Calu3 (cell line): ENCODE results near the gene FLYWCH1. TPM values are rescaled to one million over a fixed set of nuclear protein-coding genes. Genes with fewer than 3 reads are reported as not detected.

ENCODE experiments used
- BruUV-seq: library from RNA; stranded (reverse); fragments of 400-500 nt; replicated peaks from 2 replicates; lab custom pipeline; 2021; lab: Mats Ljungman, UMichigan
- CTCF ChIA-PET: fragments of 300-600 bp; sonication (Branson Sonifier 250); formaldehyde crosslinking; loops from one replicate; lab custom pipeline; 2022; ENCODE audit warnings: antibody characterized with exemption; lab: Charles Lee
- DNase-seq: peaks from one replicate; pipeline ENCODE4 v3.0.0; 2022
- H3K27ac Mint-ChIP-seq: one replicate; pipeline ENCODE4 v1.8.0; 2022; ENCODE audit warnings: mixed read lengths; ENCODE audit not compliant: unreplicated experiment
- H3K27me3 Mint-ChIP-seq: one replicate; pipeline ENCODE4 v1.8.0; 2022; ENCODE audit warnings: mixed read lengths; ENCODE audit not compliant: unreplicated experiment
- H3K36me3 Mint-ChIP-seq: one replicate; pipeline ENCODE4 v1.8.0; 2022; ENCODE audit warnings: mild to moderate bottlenecking, moderate library complexity, mixed read lengths; ENCODE audit not compliant: insufficient read depth, unreplicated experiment
- H3K4me1 Mint-ChIP-seq: one replicate; pipeline ENCODE4 v1.8.0; 2022; ENCODE audit warnings: mild to moderate bottlenecking, low read depth, mixed read lengths; ENCODE audit not compliant: unreplicated experiment
- H3K4me3 Mint-ChIP-seq: one replicate; pipeline ENCODE4 v1.8.0; 2022; ENCODE audit warnings: mild to moderate bottlenecking, low read depth, moderate library complexity, mixed read lengths; ENCODE audit not compliant: unreplicated experiment
- H3K9me3 Mint-ChIP-seq: one replicate; pipeline ENCODE4 v1.8.0; 2022; ENCODE audit warnings: low read depth, mixed read lengths; ENCODE audit not compliant: unreplicated experiment
- intact Hi-C: fragments of 100-400 bp; cut with micrococcal nuclease; formaldehyde crosslinking; loops from one replicate; pipeline ENCODE4 v1.10.0; 2022; ENCODE audit not compliant: unreplicated experiment
- total RNA-seq: library from RNA; stranded (reverse); gene quantifications from 2 replicates; pipeline ENCODE4 v1.2.3, GENCODE V29; 2022
- TF ChIP-seq, protein P1 (sequence below): fragments of 200-600 bp; IDR thresholded peaks from one replicate; pipeline ENCODE4 v1.8.0; 2022; ENCODE audit warnings: antibody characterized with exemption; ENCODE audit not compliant: unreplicated experiment

The FLYWCH1 gene
- total RNA-seq, 1 experiment from 2014 or later = 34.8 TPM

DNA sequence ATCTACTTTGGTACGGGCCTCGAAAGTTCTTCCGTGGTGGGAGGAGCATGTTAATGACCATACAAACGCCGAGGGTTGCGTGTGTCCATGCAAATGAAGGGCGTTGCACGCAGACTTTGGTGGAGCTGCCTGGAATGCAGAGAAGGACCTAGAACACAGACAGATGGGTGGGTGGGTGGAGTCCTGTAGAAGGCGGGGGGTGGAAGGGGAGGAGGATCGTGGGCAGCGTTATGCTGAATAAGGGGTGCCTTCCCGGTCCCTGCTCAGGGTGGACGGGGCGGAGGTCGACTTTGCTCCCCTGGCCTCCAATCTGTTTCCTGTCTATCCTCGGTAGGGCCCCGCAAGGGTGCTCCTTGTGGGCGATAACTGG lies 56.6 kb downstream of the FLYWCH1 start:
- DNase-seq = no peak
- TF ChIP-seq, protein P1, sequence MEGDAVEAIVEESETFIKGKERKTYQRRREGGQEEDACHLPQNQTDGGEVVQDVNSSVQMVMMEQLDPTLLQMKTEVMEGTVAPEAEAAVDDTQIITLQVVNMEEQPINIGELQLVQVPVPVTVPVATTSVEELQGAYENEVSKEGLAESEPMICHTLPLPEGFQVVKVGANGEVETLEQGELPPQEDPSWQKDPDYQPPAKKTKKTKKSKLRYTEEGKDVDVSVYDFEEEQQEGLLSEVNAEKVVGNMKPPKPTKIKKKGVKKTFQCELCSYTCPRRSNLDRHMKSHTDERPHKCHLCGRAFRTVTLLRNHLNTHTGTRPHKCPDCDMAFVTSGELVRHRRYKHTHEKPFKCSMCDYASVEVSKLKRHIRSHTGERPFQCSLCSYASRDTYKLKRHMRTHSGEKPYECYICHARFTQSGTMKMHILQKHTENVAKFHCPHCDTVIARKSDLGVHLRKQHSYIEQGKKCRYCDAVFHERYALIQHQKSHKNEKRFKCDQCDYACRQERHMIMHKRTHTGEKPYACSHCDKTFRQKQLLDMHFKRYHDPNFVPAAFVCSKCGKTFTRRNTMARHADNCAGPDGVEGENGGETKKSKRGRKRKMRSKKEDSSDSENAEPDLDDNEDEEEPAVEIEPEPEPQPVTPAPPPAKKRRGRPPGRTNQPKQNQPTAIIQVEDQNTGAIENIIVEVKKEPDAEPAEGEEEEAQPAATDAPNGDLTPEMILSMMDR = no peak
- H3K4me1 Mint-ChIP-seq = peaks cover 34% of the 10 kb centered on the region
- CTCF ChIA-PET = no interaction called here
- H3K27ac Mint-ChIP-seq = peak overlapping the region; percentile 21
- H3K9me3 Mint-ChIP-seq = no peaks in the 10 kb centered on the region
- H3K36me3 Mint-ChIP-seq = peaks cover 74% of the 10 kb centered on the region
- BruUV-seq = no TSS peak
- peak overlapping the region; percentile 83 for H3K4me3 Mint-ChIP-seq
- peaks cover 41% of the 10 kb centered on the region for H3K27me3 Mint-ChIP-seq
- intact Hi-C loops = no loop called here

DNA sequence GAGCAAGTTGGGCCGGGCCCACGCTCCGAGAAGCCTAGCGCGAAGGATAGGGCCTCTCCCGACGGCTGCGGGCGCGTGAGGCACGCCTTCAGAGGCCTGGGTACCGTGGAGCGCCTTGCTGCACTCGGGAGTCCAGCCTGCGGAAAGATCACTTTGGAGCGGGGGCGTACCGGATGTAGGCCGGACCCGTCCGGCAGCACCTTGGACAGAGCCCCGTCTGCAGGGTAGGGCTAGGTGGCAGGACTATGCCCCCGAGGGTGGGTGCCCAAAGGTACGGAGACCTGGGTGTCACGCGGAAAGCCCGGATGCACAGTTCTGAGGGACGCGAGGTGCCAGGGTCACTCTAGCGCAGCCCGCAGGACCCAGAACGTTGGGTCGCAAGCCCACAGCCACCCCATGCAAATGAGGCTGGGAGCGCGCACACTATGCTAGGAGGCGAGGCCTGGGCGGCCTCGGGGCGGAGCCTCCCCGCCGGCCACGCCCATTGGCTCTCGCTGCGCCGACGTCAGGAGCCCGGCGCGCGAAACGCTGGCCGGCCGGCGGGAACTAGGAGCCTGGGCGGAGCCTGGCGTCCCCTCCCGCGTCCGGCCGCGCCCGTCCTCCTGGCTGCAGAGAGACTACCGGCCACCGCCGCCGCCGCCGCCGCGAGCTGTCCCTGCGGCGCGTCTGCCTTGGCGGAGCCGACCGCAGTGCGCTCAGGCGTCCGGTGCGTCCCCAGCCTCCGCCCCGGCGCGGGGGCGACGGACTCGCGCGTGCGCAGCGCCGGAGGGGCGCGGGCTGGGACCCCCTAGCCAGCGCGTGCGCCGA lies 57.2 kb downstream of the FLYWCH1 start, which contains the start of gene PAQR4:
Gene PAQR4 (plus strand): TSS at position 611 of the 807 bp plus-strand sequence. CDS start 327 bp downstream, outside the sequence.
- peak; percentile 97 for DNase-seq
- CTCF ChIA-PET = interaction anchor here (0.6 to 1.3 kb wide), 9 partner anchors 8 to 287 kb away, joined by 3 to 10 read pairs (median 3); partner anchors contain the start of genes KCTD5 and TNFRSF12A
- intact Hi-C loops = no loop called here
- Mint-ChIP-seq H3K27me3 (peaks cover 35% of the 10 kb centered on the region), H3K9me3 (no peaks in the 10 kb centered on the region), H3K4me1 (peaks cover 31% of the 10 kb centered on the region), H3K27ac (peak within 1 kb of the TSS; percentile 72), H3K36me3 (peaks cover 70% of the 10 kb centered on the region), H3K4me3 (peak within 1 kb of the TSS; percentile 83)
- TF ChIP-seq, protein P1 = no peak
- BruUV-seq = no TSS peak

DNA sequence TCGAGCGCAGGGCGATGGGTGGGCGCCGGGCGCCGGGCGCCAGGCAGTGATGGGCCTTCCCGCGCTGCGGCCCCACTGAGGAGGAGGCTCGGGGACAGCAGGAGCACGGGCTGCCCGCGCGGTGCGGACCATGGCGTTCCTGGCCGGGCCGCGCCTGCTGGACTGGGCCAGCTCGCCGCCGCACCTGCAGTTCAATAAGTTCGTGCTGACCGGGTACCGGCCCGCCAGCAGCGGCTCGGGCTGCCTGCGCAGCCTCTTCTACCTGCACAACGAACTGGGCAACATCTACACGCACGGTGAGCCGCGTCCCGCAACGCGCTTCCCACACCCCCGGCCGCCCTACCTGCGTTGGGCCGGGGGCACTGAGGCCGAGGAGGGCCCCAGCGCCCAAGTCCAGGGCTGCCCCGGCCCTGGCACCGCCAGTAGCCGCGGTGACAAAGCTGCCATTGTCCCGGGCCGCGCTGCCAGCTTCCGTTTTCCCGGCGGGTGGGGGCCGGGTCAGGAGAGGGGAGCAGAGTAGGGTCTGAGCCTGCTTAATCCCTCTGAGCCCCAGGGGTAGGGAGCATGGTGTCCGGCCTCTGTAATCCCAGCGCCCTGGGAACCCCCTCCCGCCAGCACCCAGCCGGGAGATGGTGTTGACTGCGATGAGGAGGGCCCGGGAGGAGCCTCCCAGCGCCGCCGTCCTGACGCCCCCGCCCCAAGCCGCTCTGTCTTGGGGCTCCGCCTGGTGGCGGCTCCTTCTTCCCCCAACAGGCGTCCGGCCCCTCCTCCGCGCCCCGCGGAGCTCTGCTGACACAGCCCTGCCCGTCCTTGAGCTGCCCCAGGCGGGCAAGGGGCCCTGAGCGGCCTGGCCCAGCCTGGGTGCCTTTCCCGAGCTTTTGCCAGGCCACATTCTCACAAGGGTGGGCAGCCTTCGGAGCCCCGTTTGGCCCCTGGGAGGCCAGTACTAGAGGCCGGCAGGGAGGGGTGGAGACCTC lies 58.1 kb downstream of the FLYWCH1 start:
- CTCF ChIA-PET = interaction anchor here (0.6 to 1.3 kb wide), 12 partner anchors 8 to 287 kb away, joined by 3 to 10 read pairs (median 4); partner anchors contain the start of genes KCTD5, PKMYT1 and TNFRSF12A
- DNase-seq = peak; percentile 92
- Mint-ChIP-seq H3K9me3 (no peaks in the 10 kb centered on the region), H3K27me3 (peaks cover 26% of the 10 kb centered on the region), H3K27ac (peak overlapping the region; percentile 72), H3K4me3 (peak overlapping the region; percentile 83), H3K4me1 (peaks cover 25% of the 10 kb centered on the region), H3K36me3 (peaks cover 67% of the 10 kb centered on the region)
- no TSS peak for BruUV-seq
- TF ChIP-seq, protein P1 = peak; percentile 89
- intact Hi-C loops = no loop called here

DNA sequence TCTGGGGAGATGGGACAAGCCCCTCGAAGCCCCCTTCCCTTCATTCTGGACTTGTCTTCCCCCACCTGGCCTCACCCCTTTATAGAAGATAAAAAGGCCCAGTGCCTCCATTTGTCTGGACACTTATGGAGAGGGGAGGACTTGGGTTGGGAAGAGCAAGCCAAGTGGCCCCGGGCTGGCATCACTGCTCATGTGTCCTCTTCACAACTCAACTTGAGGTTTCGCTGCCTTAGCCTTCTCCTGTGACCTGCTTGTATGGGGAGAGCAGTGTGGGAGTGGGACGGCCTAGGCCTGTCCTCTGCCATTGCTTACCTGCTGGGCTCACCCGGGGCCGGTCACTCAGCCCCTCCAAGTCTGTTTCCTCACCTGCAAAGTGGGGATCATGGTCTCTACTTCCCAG lies 58.8 kb downstream of the FLYWCH1 start:
- DNase-seq = no peak
- peak overlapping the region; percentile 83 for H3K4me3 Mint-ChIP-seq
- H3K9me3 Mint-ChIP-seq = no peaks in the 10 kb centered on the region
- H3K36me3 Mint-ChIP-seq = peaks cover 60% of the 10 kb centered on the region
- BruUV-seq = no TSS peak
- H3K27me3 Mint-ChIP-seq = peaks cover 19% of the 10 kb centered on the region
- TF ChIP-seq, protein P1 = no peak
- H3K27ac Mint-ChIP-seq = peak overlapping the region; percentile 72
- intact Hi-C loops = no loop called here
- H3K4me1 Mint-ChIP-seq = peaks cover 25% of the 10 kb centered on the region
- CTCF ChIA-PET = interaction anchor here (0.9 to 1.3 kb wide), 9 partner anchors 8 to 288 kb away, joined by 3 to 10 read pairs (median 4); partner anchors contain the start of genes KCTD5, PKMYT1 and TNFRSF12A
